GM18511 (cell line): ENCODE measurements around the gene TEKT2.
A peak's percentile ranks its signal among the peaks of the same experiment; 100 is the strongest.

Experiments used
- ATAC-seq: cut with Tn5 transposase; IDR thresholded peaks from one replicate; pipeline ENCODE4 v1.9.1; 2021; ENCODE audit warnings: mild to moderate bottlenecking, moderate library complexity; ENCODE audit not compliant: unreplicated experiment

TEKT2 gene

DNA sequence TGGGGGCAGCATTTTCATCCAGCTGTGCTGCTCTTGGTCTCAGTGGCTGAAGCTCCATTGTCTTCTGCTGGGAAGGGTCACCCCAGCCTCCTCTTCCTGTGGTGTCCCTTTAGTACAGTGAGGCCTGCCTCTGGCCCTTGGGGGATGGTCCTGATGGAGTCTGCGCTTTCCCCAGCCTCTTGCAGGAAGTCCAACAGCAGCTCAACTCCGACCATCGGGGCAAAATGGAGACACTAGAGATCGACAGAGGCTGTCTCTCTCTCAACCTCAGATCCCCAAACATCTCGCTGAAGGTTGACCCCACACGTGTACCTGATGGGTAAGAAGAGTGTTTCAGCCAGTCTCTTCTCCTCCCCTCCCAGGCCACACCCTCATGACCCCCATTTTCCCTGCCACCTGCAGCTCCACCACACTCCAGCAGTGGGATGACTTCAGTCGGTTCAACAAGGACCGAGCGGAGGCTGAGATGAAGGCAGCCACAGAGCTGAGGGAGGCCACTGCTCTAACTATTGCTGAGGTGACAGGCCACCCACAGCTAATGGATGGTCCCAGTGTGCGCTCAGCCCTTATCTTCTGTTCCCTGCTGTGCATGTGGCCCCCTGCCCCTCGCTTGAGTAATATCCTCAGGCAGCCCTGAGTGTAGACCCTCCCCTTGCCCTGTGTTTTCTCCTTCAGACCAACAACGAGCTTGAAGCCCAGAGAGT, 2.8 kb downstream of the TEKT2 start:
- ATAC-seq: no peak

DNA sequence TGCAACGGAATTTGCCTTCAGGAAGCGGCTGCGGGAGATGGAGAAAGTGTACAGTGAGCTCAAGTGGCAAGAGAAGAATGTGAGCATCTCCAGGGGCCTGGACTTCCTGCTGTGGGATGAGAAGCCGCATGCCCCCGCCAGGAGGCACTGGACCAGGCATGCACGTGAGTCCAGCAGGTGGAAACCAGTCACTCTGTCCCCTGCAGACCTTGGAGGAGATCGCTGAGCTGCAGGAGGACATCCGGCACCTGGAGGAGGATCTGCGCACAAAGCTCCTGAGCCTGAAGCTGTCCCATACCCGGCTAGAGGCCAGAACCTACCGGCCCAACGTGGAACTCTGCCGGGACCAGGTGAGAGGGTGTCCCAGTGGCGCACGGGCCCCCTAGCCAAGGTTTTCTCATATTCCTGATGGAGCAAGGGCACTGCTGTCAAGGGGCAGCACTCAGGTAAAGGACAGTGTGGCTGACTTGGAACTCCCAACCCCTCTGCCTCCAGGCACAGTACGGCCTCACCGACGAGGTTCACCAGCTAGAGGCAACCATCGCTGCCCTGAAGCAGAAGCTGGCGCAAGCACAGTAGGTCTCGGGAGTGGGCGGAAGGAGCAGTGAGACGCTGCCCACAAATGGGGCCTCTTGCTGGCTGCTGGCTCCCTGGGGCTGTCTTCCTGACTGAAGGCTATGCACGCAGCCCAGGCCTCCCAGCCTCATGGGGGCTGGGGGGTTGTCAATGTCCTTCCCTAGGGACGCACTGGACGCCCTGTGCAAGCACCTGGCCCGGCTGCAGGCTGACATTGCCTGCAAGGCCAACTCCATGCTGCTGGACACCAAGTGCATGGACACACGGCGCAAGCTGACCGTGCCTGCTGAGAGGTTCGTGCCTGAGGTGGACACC, 3.6 kb downstream of the TEKT2 start:
- no peak for ATAC-seq

DNA sequence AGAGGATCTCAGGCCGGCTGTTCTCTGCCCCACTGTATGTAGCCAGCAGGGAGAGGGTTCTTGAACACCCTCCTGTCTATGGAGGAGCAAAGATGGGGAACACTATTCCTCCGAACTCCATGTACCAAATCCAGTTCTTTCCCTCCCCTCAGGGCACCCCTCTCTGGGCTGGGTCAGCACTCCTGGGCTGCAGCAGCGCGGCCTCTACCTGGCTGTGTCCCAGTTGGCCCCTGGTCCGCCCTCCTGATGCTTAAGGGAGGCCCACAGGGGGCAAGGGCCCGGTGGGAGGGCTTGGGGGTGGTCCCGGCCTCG, 4.3 kb downstream of the TEKT2 start:
- ATAC-seq: peak; percentile 13

DNA sequence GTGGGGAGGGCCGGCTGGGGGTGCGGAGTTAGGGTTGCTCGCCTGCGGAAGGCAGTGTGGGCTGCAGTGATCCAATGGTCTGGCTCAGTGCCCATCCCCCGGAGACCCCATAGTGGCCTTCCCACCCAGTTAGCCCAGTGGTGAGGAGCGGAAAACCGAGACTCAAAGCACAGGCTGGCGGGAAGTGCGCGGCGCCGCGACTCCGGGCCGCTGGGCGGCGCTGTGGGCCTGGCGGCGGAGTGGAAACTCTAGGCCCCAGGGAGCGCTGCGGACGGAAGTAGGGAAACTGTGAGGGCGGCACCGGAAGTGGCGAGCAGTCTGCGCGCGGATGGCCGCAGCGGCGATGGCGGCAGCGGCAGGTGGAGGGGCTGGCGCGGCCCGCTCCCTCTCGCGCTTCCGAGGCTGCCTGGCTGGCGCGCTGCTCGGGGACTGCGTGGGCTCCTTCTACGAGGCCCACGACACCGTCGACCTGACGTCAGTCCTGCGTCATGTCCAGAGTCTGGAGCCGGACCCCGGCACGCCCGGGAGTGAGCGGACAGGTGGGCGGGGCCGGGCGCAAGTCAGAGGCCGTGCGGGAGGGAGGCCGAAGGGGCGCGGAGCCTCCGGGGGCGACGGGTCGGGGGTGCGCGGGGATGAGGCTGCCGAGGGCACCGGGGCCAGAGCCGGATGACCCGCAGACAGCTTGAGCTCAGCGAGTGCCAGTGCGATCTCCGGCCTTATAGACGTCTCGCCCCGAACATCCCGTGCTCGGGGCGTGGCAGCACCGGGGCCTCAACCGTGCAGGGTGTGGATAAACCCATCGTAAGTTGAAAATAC, 4.9 kb downstream of the TEKT2 start, which contains the start of gene ADPRS:
Gene ADPRS (plus strand): TSS at position 316 of the 816 bp plus-strand sequence. CDS start 13 bp downstream, at position 329.
- ATAC-seq: peak; percentile 77

DNA sequence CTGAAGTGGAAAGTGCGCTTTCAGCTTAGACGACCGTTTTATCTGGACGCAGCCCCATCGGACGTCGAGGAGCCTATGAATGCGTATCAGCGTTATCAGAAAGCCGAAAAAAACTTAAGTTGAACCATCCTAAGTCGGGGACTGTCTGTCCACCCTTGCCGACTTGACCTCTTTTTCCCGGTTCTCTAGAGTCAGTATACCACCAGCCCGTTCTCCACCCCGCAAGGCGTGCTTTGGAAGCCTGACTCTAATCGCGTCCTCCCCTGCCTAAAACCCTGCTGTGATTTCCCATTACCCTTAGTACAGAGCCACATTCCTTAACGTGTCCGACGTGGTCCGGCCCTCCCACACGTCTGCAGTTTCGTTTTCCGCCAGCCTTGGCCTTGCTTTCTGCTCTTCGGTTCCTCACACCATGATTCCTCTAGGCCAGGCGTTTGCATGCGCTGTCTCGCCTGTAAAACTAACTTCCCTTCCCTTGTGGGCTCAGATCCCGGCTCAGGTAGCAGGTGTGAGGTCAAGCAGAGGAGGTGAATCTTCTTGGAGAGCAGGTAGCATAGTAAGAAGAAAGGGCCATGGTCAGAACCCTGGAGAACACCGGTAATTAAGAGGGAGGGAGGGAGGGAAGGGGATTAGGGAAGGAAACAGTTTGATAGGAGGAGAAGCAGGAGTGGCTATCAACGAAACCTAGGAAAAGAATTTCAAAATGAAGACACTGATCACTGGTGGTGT, 5.7 kb downstream of the TEKT2 start:
- ATAC-seq: no peak

DNA sequence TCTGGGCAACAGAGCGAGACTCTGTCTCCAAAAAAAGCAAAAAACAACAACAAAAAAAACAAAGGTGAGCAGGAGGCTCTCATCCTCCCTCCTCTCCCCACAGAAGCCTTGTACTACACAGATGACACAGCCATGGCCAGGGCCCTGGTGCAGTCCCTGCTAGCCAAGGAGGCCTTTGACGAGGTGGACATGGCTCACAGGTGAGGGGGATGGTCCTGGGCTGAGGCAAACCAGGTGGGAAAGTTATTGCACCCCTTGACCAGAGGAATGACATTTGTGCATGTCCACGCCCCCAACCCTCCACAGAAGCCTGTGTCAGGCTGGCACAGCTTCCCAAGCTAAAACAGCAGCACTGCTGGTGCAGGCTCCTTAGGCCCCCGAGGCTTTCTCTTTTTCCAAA, 7.2 kb downstream of the TEKT2 start:
- ATAC-seq: no peak

DNA sequence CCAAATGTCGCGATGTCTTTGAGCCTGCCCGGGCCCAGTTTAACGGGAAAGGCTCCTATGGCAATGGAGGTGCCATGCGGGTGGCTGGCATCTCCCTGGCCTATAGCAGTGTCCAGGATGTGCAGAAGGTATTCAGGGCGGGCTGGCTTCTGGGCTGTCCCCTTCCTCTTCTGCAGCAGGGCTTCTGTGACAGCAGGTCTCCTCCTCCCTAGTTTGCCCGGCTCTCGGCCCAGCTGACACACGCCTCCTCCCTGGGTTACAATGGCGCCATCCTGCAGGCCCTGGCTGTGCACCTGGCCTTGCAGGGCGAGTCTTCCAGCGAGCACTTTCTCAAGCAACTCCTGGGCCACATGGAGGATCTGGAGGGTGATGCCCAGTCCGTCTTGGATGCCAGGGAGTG, 7.8 kb downstream of the TEKT2 start:
- no peak for ATAC-seq

DNA sequence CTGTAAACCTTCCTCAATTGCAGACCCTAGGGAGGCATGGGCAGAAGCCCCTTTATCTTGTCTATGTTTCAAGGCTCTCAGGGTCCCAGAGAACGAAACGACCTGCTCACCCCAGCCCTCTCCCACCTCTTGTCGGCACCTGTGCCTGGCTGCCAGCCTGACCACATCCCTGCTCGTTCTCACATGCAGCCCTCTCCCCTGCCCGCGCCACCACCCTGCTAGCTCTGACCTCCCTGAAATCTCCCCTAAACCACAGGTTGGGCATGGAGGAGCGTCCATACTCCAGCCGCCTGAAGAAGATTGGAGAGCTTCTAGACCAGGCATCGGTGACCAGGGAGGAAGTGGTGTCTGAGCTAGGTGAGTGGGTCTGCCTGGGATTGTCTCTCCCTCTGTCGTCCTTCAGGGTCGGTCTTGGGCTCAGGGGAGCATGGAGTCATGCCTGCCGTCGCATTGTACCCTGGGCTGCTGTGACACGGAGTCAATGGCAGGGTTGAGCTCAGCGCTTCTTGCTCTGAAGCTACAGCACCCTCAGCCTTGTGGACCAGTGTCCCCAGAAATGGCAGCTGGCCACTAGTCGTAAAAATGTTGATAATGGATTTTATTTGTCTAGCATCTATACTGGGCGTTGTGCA, 8.4 kb downstream of the TEKT2 start:
- no peak for ATAC-seq

DNA sequence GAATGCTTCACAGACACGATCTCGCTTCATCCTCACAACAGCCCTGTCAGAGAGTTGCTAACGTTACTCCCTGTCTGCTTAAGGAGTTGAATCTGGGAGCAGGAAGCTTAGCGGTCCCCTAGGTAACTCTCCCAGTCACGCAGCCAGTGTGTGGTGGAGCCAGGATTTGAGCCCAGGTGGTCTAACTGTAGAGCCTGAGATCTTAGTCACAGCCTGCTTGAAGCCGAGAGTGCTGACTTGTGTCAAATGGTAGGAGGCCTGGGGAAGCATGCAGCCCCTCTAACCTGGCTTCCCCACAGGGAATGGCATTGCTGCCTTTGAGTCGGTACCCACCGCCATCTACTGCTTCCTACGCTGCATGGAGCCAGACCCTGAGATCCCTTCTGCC, 8.9 kb downstream of the TEKT2 start:
- no peak for ATAC-seq

DNA sequence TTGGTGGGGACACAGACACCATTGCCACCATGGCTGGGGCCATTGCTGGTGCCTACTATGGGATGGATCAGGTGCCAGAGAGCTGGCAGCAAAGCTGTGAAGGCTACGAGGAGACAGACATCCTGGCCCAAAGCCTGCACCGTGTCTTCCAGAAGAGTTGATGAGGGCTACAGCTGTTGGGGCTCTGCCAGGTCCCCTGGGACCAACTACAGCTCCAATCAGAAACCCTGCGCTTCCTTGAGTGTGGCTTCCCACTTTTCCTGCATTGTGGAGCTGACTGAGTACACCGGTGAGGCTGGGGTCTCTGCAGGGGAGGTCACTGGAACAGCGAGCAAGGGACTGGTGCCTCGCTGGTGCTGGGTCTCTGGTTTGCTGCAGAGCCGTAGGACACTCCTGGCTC, 9.3 kb downstream of the TEKT2 start:
- ATAC-seq: no peak

DNA sequence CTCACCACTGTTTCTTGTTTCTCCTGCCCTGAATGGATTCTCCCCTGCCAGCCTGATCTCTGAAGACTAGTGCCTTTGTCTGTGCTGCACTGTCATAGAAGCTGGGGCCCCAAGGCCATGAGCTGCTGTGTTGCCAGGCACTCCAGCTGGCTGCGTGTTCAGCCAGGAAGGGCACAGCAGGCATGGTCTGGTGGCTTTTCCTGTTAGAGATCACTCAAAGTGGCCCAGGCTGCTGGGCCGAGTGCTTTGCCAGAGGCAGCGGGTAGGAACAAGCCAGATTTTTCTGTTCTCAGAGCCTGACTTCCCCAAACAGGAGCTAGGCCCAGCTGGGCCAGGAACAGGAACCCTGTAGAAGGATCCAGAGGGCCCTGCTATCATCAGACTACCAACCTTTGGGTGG, 10.0 kb downstream of the TEKT2 start:
- no peak for ATAC-seq

DNA sequence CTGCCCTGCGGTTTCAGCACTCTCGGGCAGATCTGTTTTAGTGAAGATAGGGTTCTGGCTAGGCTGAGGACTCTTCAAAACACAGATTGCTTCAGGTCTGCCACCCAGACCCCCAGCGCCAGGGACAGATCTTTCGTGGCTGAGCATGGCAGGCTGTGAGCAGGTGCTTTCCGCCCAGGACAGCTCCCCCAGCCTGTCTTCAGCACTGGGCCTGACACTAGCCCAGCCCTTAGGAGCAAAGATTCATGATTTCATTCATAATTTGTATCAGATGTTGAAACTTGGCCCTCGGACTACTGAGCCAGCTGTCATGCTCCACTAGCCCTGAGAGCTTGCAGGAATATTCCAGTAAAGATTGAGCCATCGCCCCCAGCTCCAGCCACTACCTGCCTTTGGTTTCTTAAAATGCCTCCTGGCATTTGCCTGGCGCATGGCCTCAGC, 10.7 kb downstream of the TEKT2 start:
- ATAC-seq: no peak

DNA sequence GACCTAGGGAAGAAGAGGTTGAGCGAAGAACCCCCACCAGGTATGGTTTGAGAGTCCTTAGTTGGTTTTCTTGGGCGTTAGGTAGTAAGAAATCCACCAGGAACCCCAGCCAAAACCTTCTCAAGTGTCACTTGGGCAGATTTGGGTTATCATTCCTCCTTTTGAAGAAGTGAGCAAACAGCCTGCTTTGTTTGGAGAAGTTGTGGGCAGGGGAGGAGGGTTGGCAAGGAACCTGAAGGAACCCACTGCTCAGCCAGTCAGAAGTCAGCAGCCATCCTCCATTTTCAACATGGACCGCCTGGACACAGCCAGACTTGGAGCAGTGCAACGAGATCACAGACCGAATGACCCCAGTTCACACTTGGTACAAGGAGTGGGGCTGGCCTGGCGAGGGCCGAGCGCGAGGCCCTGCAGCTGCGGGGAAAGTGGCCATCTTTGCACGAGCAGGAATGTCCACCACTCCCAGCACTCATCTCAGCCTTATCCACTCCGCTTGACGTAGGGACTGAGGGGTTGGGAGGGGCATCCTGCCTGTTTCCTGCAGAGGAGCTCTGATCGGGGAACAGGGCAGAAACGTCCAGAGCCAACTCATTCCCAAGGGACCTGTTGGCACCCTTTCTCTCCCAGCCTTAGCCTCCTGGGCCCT, 12.0 kb downstream of the TEKT2 start:
- no peak for ATAC-seq

DNA sequence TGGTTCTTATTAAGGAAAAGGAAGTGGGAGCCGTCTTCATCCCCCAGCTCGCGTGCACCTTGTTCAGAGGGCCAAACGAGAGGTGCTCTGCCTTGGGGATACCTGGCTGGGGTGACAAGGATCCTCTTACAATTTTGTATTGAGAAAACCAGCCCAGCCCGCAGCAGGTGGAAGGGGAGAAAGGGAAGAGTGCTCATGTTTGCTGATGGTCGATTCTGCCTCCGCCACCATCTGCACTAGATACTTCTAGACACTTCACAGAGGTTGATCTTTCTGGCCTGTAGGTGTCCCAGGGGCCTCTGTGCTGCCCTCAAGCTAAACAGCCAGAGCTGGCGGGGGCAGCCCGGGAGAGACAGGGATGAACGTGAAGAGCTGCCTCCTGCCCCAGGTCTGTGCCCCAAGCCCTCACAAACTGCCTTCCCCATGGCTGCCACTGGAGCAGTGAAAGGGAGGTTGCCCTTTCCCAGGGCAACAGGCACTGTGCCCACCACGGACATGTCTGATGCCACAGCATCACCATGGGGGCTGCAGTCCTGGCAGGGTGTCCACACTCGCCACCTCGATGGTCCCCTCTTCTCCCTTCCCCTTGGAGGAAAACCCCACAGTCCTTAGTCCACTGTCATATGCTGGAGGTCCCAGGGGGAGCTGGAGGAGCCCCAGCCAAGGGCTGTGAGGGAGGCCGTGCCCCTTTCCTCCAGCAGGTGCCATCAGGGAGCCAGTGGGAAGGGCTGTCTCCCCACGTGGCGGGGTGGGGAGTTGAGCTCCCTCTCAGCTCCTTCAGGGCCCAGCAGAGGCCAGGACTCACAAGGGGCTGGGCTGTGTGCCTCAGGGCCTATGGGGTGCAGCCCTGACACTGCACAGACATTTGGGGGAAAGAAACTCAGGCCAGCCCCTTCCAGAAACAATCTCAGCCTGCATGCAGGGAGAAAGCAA, 12.9 kb downstream of the TEKT2 start:
- no peak for ATAC-seq

DNA sequence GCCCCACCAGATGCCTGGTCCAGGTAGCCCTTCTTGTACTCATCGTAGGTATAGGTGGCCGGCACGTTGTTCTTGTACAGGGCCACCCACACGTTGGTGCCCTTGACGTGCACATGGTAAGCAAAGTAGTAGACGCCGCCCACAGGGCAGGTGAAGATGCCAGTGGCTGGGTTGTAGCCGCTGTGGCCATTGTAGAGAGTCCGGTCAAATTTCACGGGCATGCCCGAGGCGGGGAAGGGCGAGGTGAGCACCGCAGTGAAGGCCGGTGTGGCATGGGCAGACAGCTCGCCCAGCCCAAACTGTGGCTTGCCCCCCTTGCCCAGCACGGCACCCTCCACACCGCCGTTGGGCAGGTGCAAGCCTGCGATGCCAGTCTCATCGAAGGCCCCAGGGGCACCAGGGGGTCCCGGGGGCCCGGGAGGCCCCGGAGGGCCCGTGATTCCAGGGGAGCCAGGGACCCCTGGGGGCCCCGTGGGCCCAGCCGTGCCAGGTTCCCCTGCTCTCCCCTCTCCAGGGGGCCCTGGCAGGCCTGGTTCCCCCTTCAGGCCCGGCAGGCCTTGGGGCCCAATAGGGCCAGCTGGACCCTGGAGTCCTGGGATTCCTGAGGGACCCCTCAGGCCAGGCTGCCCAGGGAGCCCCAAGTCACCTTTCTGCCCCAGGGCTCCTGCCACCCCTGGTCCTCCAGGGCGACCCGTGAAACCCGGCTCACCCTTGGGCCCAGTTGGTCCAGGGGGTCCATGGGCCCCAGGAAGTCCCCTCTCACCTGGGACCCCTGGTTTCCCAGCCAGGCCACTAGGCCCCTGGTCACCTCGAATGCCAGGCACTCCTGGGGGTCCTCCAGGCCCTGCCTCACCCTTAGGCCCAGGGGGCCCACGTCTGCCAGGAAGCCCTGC, 14.0 kb downstream of the TEKT2 start:
- no peak for ATAC-seq

DNA sequence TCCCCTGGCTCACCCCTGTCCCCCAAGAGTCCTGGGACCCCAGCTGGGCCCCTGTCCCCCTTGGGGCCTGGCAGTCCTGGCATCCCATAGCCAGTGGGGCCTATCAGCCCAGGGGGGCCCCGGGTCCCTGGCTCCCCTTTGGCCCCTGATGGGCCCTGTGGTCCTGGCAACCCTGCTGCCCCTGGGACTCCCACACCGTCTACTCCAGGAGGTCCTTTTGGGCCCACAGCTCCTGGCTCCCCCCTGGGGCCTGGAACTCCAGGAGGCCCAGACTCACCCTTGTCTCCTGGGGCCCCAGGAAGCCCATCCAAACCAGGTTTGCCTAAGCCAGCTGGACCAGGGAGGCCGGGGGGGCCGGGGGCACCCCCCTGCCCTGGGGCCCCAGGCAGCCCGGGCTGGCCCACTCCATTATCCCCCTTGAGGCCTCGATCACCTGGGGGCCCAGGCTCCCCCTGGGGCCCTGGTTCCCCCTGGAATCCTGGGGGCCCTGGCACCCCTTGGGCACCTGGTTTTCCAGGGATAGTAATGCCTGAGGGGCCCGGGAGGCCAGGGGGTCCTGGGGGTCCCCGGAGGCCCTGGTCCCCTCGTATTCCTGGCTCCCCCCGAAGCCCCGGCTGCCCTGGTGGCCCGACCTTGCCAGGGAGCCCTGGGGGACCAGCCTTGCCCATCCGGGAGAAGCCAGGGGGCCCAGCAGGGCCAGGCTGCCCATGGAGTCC, 14.9 kb downstream of the TEKT2 start:
- no peak for ATAC-seq

DNA sequence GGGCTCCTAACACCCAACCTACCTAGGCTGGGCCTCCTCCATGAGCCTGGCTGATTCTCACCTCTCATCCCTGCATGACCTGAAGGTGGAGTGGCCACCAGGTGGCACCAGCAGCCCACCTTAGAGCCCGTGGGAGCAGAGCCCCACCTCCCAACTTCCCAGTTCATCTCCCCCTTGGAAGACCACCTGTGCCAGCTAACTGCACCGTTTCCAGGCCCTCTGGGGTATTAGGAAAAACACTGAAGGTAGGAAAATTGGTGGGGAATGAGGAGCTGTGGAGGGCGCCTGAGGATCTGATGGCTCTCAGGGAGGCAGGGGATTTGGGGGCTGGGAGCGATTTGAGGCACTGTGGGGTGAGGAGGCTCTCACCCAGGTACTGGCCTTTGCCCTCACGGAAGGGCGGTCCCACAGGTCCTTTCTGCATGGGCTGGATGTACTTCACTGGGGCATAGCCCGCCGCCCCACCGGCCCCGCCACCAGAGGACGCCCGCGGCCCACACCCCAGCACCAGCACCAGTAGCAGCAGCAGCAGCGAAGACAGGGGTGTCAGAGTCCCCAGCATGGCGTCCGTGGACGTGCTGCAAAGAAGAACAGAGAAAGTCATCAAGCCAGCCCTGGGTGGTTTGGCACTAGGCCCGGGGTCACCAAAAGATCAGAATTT, 15.9 kb downstream of the TEKT2 start:
- ATAC-seq: no peak
